GM12874 (cell line): ENCODE results near the gene SULT4A1.

Experiments
- TF ChIP-seq, protein P1 (sequence below): IDR thresholded peaks from 2 replicates; pipeline ENCODE4 v1.5.1; 2011; ENCODE audit warnings: low read depth, mild to moderate bottlenecking, control low read depth, low read length, moderate library complexity; ENCODE audit not compliant: insufficient read depth

The SULT4A1 gene

GRCh38 chr22:43844560-43845545 is 17.5 kb downstream of the SULT4A1 start:
- TF ChIP-seq, protein P1, sequence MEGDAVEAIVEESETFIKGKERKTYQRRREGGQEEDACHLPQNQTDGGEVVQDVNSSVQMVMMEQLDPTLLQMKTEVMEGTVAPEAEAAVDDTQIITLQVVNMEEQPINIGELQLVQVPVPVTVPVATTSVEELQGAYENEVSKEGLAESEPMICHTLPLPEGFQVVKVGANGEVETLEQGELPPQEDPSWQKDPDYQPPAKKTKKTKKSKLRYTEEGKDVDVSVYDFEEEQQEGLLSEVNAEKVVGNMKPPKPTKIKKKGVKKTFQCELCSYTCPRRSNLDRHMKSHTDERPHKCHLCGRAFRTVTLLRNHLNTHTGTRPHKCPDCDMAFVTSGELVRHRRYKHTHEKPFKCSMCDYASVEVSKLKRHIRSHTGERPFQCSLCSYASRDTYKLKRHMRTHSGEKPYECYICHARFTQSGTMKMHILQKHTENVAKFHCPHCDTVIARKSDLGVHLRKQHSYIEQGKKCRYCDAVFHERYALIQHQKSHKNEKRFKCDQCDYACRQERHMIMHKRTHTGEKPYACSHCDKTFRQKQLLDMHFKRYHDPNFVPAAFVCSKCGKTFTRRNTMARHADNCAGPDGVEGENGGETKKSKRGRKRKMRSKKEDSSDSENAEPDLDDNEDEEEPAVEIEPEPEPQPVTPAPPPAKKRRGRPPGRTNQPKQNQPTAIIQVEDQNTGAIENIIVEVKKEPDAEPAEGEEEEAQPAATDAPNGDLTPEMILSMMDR, result no peak

DNA sequence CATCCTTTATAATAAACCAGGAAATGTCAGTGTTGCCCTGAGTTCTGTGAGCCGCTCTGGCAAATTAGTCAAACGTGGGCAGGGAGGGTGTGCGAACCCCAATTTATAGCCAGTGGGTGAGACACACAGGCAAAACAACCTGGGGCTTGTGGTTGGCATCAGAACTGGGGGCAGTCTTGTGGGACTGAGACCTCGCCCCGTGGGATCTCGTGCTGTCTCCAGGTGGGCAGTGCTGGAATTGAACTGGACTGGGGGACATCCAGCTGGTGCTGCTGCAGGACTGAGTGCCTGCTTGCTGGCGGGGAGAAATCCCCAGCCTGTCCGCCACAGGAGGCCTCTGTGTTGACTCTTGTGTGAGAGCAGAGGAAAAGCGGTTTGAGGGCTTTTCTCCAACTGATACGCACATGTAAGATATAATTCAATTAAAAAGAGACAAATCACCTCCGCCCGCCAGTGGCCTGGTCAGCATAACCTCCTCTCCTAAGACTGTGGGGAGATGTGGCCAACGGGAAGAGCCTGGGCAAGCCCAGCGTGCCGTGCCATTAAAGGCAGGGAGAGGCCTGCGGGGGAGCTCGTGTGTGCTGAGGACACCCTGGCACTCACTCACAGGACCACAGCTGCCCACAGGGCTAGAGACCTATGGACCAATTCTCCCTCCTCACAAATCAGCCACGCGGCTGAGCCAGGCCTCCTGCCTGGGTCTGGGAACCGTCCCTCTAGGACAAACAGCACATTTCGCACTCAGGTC is 18.4 kb downstream of the SULT4A1 start:
- TF ChIP-seq, protein P1, result no peak

DNA sequence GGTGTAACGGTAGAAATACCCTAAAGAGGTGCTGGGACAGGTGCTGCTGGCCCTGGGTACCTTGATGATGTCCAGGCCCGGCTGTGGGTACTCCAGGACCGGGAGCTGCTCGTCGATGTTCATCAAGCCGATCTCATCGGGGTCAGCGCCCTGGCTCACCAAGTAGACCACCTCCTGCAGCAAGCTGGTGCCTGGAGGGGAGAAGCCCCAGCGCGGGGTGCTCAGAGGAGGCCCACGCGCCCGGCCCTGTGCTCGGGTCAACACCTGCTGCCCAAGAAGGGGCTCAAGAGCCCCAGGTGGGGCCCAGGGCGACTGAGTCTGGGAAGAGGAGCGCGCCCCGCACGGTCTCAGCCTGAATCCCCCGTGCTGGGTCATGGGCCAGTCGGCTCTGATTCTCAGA is 20.6 kb downstream of the SULT4A1 start:
- TF ChIP-seq, protein P1, result no peak

DNA sequence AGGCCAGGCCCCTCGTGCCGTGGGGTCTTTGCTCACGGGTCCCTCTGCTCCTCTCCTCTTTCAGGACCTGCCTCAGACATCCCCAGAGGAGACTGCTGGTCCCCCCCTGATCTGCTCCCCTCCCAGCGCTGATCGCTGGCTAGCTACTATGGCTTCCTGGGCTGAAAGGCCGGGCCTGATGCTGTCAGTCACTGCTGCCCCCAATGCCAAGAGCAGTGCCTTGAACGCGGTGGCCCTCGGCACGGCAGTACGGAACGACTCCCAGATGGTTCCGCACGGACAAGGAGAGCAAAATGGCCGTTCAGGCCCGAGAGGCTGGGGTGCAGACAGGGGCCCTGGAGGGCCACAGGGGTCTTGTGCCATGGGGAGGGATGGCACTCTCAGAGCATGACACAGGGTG is 21.5 kb downstream of the SULT4A1 start:
- TF ChIP-seq, protein P1, result no peak

- TF ChIP-seq, protein P1, result no peak
These were observed 21.9 kb downstream of the SULT4A1 start for GRCh38 chr22:43840431-43840830.

- TF ChIP-seq, protein P1, result no peak
These were observed 22.5 kb downstream of the SULT4A1 start for GRCh38 chr22:43839781-43840180.

- TF ChIP-seq, protein P1, result no peak
These were observed 23.6 kb downstream of the SULT4A1 start for GRCh38 chr22:43838571-43839307.
